Neural progenitor cell (in vitro differentiated cells): ENCODE data around the gene HTT. TPM values are rescaled to one million over a fixed set of nuclear protein-coding genes. Genes with fewer than 3 reads are reported as not detected.
"Not testable (repeated sequence)": the region's sequence is repeated elsewhere in the genome, so short reads cannot be mapped to it uniquely, and the experiment has no call there.

ENCODE experiments used
- DNase-seq: peaks from one replicate; pipeline ENCODE4 v3.0.0-alpha.2; 2016; ENCODE audit warnings: low spot score
- H2AFZ ChIP-seq: fragments of 200-600 bp; sonication (generic); replicated peaks from 2 replicates; pipeline ENCODE4 v1.6.1; 2016; ENCODE audit warnings: antibody characterized with exemption
- H3F3A ChIP-seq: fragments of 200-600 bp; sonication (generic); 2 replicates; pipeline ENCODE4 v1.6.1; 2016; ENCODE audit warnings: antibody characterized with exemption, low read depth
- H3K27ac ChIP-seq: fragments of 200-600 bp; sonication (generic); 2 replicates; pipeline ENCODE4 v1.5.1; 2016; ENCODE audit warnings: mild to moderate bottlenecking
- H3K27me3 ChIP-seq: fragments of 200-600 bp; sonication (generic); 2 replicates; pipeline ENCODE4 v1.6.1; 2016; ENCODE audit warnings: mild to moderate bottlenecking, moderate library complexity
- H3K36me3 ChIP-seq: fragments of 200-600 bp; sonication (generic); 2 replicates; pipeline ENCODE4 v1.5.1; 2016
- H3K4me1 ChIP-seq: fragments of 200-600 bp; sonication (generic); 2 replicates; pipeline ENCODE4 v1.6.1; 2016; ENCODE audit warnings: mixed run types
- H3K4me2 ChIP-seq: fragments of 200-600 bp; sonication (generic); 2 replicates; pipeline ENCODE4 v1.6.1; 2016
- H3K4me3 ChIP-seq: fragments of 200-600 bp; sonication (generic); 2 replicates; pipeline ENCODE4 v1.5.1; 2016
- H3K79me2 ChIP-seq: fragments of 200-600 bp; sonication (generic); 2 replicates; pipeline ENCODE4 v1.6.1; 2016; ENCODE audit warnings: low read depth
- H3K9ac ChIP-seq: fragments of 200-600 bp; sonication (generic); 2 replicates; pipeline ENCODE4 v1.6.1; 2016
- H3K9me3 ChIP-seq: fragments of 200-600 bp; sonication (generic); 2 replicates; pipeline ENCODE4 v1.5.1; 2016; ENCODE audit warnings: low read depth
- H4K20me1 ChIP-seq: fragments of 200-600 bp; sonication (generic); 2 replicates; pipeline ENCODE4 v1.6.1; 2016; ENCODE audit warnings: low read depth
- H3K27ac Mint-ChIP-seq: 3 replicates; pipeline ENCODE4 v1.8.0; 2021; ENCODE audit warnings: mixed read lengths
- H3K27me3 Mint-ChIP-seq: 2 replicates; pipeline ENCODE4 v1.8.0; 2022; ENCODE audit warnings: low read depth, mild to moderate bottlenecking, inconsistent platforms, moderate library complexity, mixed read lengths; ENCODE audit not compliant: insufficient read depth
- H3K36me3 Mint-ChIP-seq: 3 replicates; pipeline ENCODE4 v1.8.0; 2021; ENCODE audit warnings: mixed read lengths
- H3K4me1 Mint-ChIP-seq: 3 replicates; pipeline ENCODE4 v1.8.0; 2021; ENCODE audit warnings: mixed read lengths
- H3K4me3 Mint-ChIP-seq: 3 replicates; pipeline ENCODE4 v1.8.0; 2021; ENCODE audit warnings: mild to moderate bottlenecking, moderate library complexity, mixed read lengths
- H3K9me3 Mint-ChIP-seq: 3 replicates; pipeline ENCODE4 v1.8.0; 2020; ENCODE audit warnings: mixed read lengths
- CTCF ChIP-seq: fragments of 200-600 bp; sonication (generic); IDR thresholded peaks from 2 replicates; pipeline ENCODE4 v1.5.1; 2017; ENCODE audit warnings: antibody characterized with exemption, mild to moderate bottlenecking
- EZH2 ChIP-seq: fragments of 200-600 bp; sonication (generic); IDR thresholded peaks from 2 replicates; pipeline ENCODE4 v1.6.1; 2017; ENCODE audit warnings: antibody characterized with exemption, mild to moderate bottlenecking, moderate library complexity
- EZH2phosphoT487 ChIP-seq: fragments of 200-600 bp; sonication (generic); IDR thresholded peaks from 2 replicates; pipeline ENCODE4 v1.6.1; 2017; ENCODE audit warnings: antibody characterized with exemption
- total RNA-seq: library from RNA; depleted of rRNA; stranded (reverse); fragments of >200 nt; gene quantifications from 2 replicates; pipeline ENCODE4 v1.2.3, GENCODE V29; 2015; ENCODE audit warnings: low replicate concordance

The HTT gene
- total RNA-seq, 1 donor from 2014 or later = 38.9 TPM

GRCh38 chr4:3046623-3047022, 27.9 kb upstream of the HTT start:
- Mint-ChIP-seq H3K9me3 (peaks cover 1% of the 10 kb centered on the region), H3K4me1 (no peaks in the 10 kb centered on the region), H3K36me3 (no peaks in the 10 kb centered on the region), H3K4me3 (no peak overlapping the region), H3K27me3 (peaks cover 4% of the 10 kb centered on the region), H3K27ac (no peak overlapping the region)
- Histone ChIP-seq H3K79me2 (no peaks in the 10 kb centered on the region), H3K4me3 (no peak overlapping the region), H3K36me3 (no peaks in the 10 kb centered on the region), H3K4me2 (no peak overlapping the region), H3K9ac (no peak overlapping the region), H3K9me3 (no peaks in the 10 kb centered on the region), H3K27me3 (no peaks in the 10 kb centered on the region), H3K27ac (no peak overlapping the region), H2AFZ (no peak overlapping the region), H4K20me1 (no peaks in the 10 kb centered on the region), H3K4me1 (no peaks in the 10 kb centered on the region), H3F3A (no peaks in the 10 kb centered on the region)
- TF ChIP-seq EZH2 = no peak
- TF ChIP-seq CTCF = no peak
- TF ChIP-seq EZH2phosphoT487 = no peak
- no peak for DNase-seq

GRCh38 chr4:3047464-3048286, 26.8 kb upstream of the HTT start:
- Mint-ChIP-seq H3K4me1 (no peaks in the 10 kb centered on the region), H3K27me3 (peaks cover 4% of the 10 kb centered on the region)
- no peak overlapping the region for H3K9ac ChIP-seq

GRCh38 chr4:3051141-3051897, 23.2 kb upstream of the HTT start:
- not testable (repeated sequence) for H3K4me2 ChIP-seq, H4K20me1 ChIP-seq, H3K36me3 ChIP-seq, H3K27ac Mint-ChIP-seq, H3K36me3 Mint-ChIP-seq, H3K4me3 ChIP-seq, H3K27me3 ChIP-seq, H3K27me3 Mint-ChIP-seq, H3F3A ChIP-seq, DNase-seq, H3K4me1 Mint-ChIP-seq, H3K9ac ChIP-seq, H2AFZ ChIP-seq, H3K4me3 Mint-ChIP-seq, H3K79me2 ChIP-seq, H3K4me1 ChIP-seq, H3K27ac ChIP-seq
- H3K9me3 ChIP-seq = peaks cover 11% of the 10 kb centered on the region
- peaks cover 28% of the 10 kb centered on the region for H3K9me3 Mint-ChIP-seq

More at GRCh38 chr4:3047464-3048286, 26.8 kb upstream of the HTT start:
- H3K27ac Mint-ChIP-seq = no peak overlapping the region
- Histone ChIP-seq H4K20me1 (no peaks in the 10 kb centered on the region), H3K36me3 (no peaks in the 10 kb centered on the region), H3F3A (no peaks in the 10 kb centered on the region), H3K79me2 (no peaks in the 10 kb centered on the region), H3K27me3 (no peaks in the 10 kb centered on the region), H3K27ac (no peak overlapping the region), H3K9me3 (no peaks in the 10 kb centered on the region), H3K4me2 (no peak overlapping the region), H3K4me1 (no peaks in the 10 kb centered on the region), H3K4me3 (no peak overlapping the region), H2AFZ (no peak overlapping the region)
- H3K36me3 Mint-ChIP-seq = no peaks in the 10 kb centered on the region
- TF ChIP-seq CTCF = peak; percentile 80
- no peak for TF ChIP-seq EZH2phosphoT487
- H3K4me3 Mint-ChIP-seq = no peak overlapping the region
- DNase-seq = peak; percentile 79
- peaks cover 8% of the 10 kb centered on the region for H3K9me3 Mint-ChIP-seq
